B cell (primary cell): ENCODE data around the gene SHE. TPM values are rescaled to one million over a fixed set of nuclear protein-coding genes. Genes with fewer than 3 reads are reported as not detected.

Experiments
- ATAC-seq: fragments of 200-7000 bp; cut with Tn5 transposase; one replicate; pipeline ENCODE4 v1.10.0; 2021; ENCODE audit warnings: low read depth, mild to moderate bottlenecking, moderate number of reproducible peaks, moderate library complexity
- CTCF ChIA-PET: fragments of 350-600 bp; sonication (Branson Sonifier 250); formaldehyde crosslinking; loops from one replicate; lab custom pipeline; 2021; ENCODE audit warnings: antibody characterized with exemption, inconsistent platforms; lab: Charles Lee
- POLR2A ChIA-PET: fragments of 350-600 bp; sonication (Branson Sonifier 250); formaldehyde crosslinking; loops from one replicate; lab custom pipeline; 2021; ENCODE audit warnings: antibody characterized with exemption; lab: Charles Lee
- DNase-seq: peaks from one replicate; pipeline ENCODE4 v3.0.0; 2013
- H2AFZ ChIP-seq: 2 replicates; pipeline ENCODE4 v1.6.1; 2012; ENCODE audit warnings: mild to moderate bottlenecking, low read depth, low read length; ENCODE audit not compliant: insufficient read depth, poor library complexity, severe bottlenecking
- H3K27ac ChIP-seq, 2 donors: 1 replicate in 1 of 2; 2 replicates in 1 of 2; pipeline ENCODE4 v1.5.1; 2012 to 2013; ENCODE audit warnings: low read length in 2 of 2, mild to moderate bottlenecking in 2 of 2, moderate library complexity in 1 of 2
- H3K27me3 ChIP-seq, 4 experiments: fragments of 200-600 bp in 1 of 4; sonication (generic) in 1 of 4; replicated peaks in 1 of 4; 1 replicate in 2 of 4; 2 replicates in 2 of 4; pipeline versions ENCODE4 v1.6.1 to v1.7.0; 2013 to 2016; ENCODE audit warnings: low read length in 3 of 4, mild to moderate bottlenecking in 2 of 4, mixed read lengths in 1 of 4, moderate library complexity in 1 of 4; ENCODE audit not compliant: insufficient read depth in 4 of 4, control insufficient read depth in 3 of 4; ENCODE audit errors: control extremely low read depth in 1 of 4
- H3K36me3 ChIP-seq, 2 experiments: replicated peaks in 1 of 2; 1 replicate in 1 of 2; 2 replicates in 1 of 2; pipeline versions ENCODE4 v1.6.1 to v1.7.1; 2013; ENCODE audit warnings: low read length in 1 of 2; ENCODE audit not compliant: insufficient read depth in 2 of 2, control insufficient read depth in 1 of 2; ENCODE audit errors: control extremely low read depth in 1 of 2, extremely low read depth in 1 of 2
- H3K4me1 ChIP-seq, 2 donors: fragments of 200-600 bp in 1 of 2; sonication (generic) in 1 of 2; 1 replicate in 1 of 2; 2 replicates in 1 of 2; pipeline versions ENCODE4 v1.5.1 to v1.6.1; 2013 to 2017; ENCODE audit warnings: low read length in 2 of 2; ENCODE audit not compliant: control insufficient read depth in 2 of 2, insufficient read depth in 2 of 2
- H3K4me2 ChIP-seq: replicated peaks from 2 replicates; pipeline ENCODE3; 2012; ENCODE audit warnings: mild to moderate bottlenecking, low read depth, low read length; ENCODE audit not compliant: poor library complexity, severe bottlenecking
- H3K4me3 ChIP-seq, 5 experiments: fragments of 200-600 bp in 1 of 5; sonication (generic) in 1 of 5; 1 replicate in 3 of 5; 2 replicates in 2 of 5; pipeline versions ENCODE4 v1.5.1 to v1.7.0; 2011 to 2016; ENCODE audit warnings: low read length in 4 of 5, mild to moderate bottlenecking in 4 of 5, low read depth in 2 of 5, control low read depth in 1 of 5, moderate library complexity in 1 of 5; ENCODE audit not compliant: insufficient read depth in 1 of 5; ENCODE audit errors: control extremely low read depth in 1 of 5, extremely low read depth in 1 of 5
- H3K79me2 ChIP-seq: fragments of 200-600 bp; sonication (generic); one replicate; pipeline ENCODE4 v1.6.0; 2016; ENCODE audit warnings: low read length; ENCODE audit not compliant: control insufficient read depth, insufficient read depth
- H3K9ac ChIP-seq: fragments of 200-600 bp; sonication (generic); 2 replicates; pipeline ENCODE4 v1.6.1; 2017; ENCODE audit warnings: mild to moderate bottlenecking, low read length, moderate library complexity
- H3K9me3 ChIP-seq, 3 donors: one replicate each; pipeline versions ENCODE4 v1.6.1 to v1.7.1; 2013; ENCODE audit warnings: low read length in 2 of 3; ENCODE audit not compliant: control insufficient read depth in 2 of 3, insufficient read depth in 1 of 3; ENCODE audit errors: control extremely low read depth in 1 of 3
- H4K20me1 ChIP-seq: 2 replicates; pipeline ENCODE4 v1.6.0; 2012; ENCODE audit warnings: mild to moderate bottlenecking, low read length; ENCODE audit not compliant: insufficient read depth, control insufficient read depth, poor library complexity, severe bottlenecking
- H3K27ac Mint-ChIP-seq: one replicate; pipeline ENCODE4 v1.8.0; 2021; ENCODE audit warnings: mixed read lengths
- H3K27me3 Mint-ChIP-seq: one replicate; pipeline ENCODE4 v1.8.0; 2021; ENCODE audit warnings: mixed read lengths
- H3K4me1 Mint-ChIP-seq: one replicate; pipeline ENCODE4 v1.8.0; 2021; ENCODE audit warnings: mixed read lengths
- H3K4me3 Mint-ChIP-seq: one replicate; pipeline ENCODE4 v1.8.0; 2021; ENCODE audit warnings: mixed read lengths
- H3K9me3 Mint-ChIP-seq: one replicate; pipeline ENCODE4 v1.8.0; 2022; ENCODE audit warnings: mixed read lengths; ENCODE audit not compliant: insufficient read depth
- EZH2 ChIP-seq: IDR thresholded peaks from 2 replicates; pipeline ENCODE4 v1.6.1; 2012; ENCODE audit warnings: borderline replicate concordance, low read depth, mild to moderate bottlenecking, moderate library complexity, low read length; ENCODE audit not compliant: insufficient read depth, poor library complexity, severe bottlenecking
- WGBS: methylation state at CpG from one replicate; pipeline ENCODE4 v1.1.5; 2013; ENCODE audit warnings: missing lambda C conversion rate; ENCODE audit not compliant: insufficient coverage; 5-methylcytosine and 5-hydroxymethylcytosine counted together
- intact Hi-C: fragments of 100-400 bp; cut with micrococcal nuclease; formaldehyde crosslinking; loops from one replicate; pipeline ENCODE4 v1.10.0; 2022
- polyA plus RNA-seq: library from polyadenylated mRNA; depleted of rRNA; stranded (reverse); fragments of >200 nt; gene quantifications from 2 replicates; pipeline ENCODE4 v1.2.3, GENCODE V29; 2012
- total RNA-seq, 2 donors: library from RNA; stranded (reverse); fragments of 120-200 nt in 1 of 2; gene quantifications; 1 replicate in 1 of 2; 2 replicates in 1 of 2; pipeline versions ENCODE4 v1.2.3 to v1.2.4, GENCODE V29; 2013 to 2022
- TF ChIP-seq, protein P1 (sequence below): fragments of 200-600 bp; IDR thresholded peaks from one replicate; pipeline ENCODE4 v1.8.0; 2022; ENCODE audit warnings: antibody characterized with exemption, mild to moderate bottlenecking

SHE gene
- total and polyA plus RNA-seq, 2 donors (not counting 1 experiment from before 2014, with no cell fraction given), result 0.01 TPM; not detected in 1

DNA sequence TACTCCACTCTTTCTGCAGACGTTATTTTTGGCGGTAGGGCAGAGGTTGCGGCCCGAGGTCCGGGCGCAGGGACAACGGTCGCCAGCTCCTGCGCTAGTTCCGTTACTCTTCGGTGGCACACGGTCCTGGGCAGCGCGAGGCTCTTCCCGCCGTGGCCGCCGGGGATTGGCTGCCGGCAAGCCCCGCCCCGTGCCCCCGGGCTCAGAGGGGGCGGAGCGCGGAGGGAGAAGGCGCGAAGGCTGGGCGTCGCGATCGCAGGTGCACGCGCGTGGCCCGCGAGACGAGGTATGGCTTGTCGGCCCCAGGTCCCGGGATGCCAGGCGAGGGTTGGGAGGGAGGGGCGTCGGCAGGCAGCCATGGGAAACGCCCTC is 518 bp upstream of the SHE start:
- Mint-ChIP-seq H3K4me1 (peaks cover 21% of the 10 kb centered on the region), H3K9me3 (no peaks in the 10 kb centered on the region), H3K27me3 (peaks cover 41% of the 10 kb centered on the region), H3K4me3 (peak overlapping the region; percentile 76), H3K27ac (no peak overlapping the region)
- peak; percentile 49 for TF ChIP-seq EZH2
- TF ChIP-seq, protein P1, sequence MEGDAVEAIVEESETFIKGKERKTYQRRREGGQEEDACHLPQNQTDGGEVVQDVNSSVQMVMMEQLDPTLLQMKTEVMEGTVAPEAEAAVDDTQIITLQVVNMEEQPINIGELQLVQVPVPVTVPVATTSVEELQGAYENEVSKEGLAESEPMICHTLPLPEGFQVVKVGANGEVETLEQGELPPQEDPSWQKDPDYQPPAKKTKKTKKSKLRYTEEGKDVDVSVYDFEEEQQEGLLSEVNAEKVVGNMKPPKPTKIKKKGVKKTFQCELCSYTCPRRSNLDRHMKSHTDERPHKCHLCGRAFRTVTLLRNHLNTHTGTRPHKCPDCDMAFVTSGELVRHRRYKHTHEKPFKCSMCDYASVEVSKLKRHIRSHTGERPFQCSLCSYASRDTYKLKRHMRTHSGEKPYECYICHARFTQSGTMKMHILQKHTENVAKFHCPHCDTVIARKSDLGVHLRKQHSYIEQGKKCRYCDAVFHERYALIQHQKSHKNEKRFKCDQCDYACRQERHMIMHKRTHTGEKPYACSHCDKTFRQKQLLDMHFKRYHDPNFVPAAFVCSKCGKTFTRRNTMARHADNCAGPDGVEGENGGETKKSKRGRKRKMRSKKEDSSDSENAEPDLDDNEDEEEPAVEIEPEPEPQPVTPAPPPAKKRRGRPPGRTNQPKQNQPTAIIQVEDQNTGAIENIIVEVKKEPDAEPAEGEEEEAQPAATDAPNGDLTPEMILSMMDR, result no peak
- intact Hi-C loops, result no loop called here
- Histone ChIP-seq H3K9me3 (peaks cover 0 to 14% (median 4%) of the 10 kb centered on the region in 3 donors), H4K20me1 (no peaks in the 10 kb centered on the region), H3K4me3 (peak overlapping the region in 3 of 5 experiments; percentile 38 to 50 (median 44)), H3K27ac (no peak overlapping the region), H3K27me3 (peaks cover 0 to 61% (median 31%) of the 10 kb centered on the region in 4 experiments), H3K9ac (peak overlapping the region; percentile 57), H3K79me2 (no peaks in the 10 kb centered on the region), H3K4me2 (peak overlapping the region; percentile 89), H3K4me1 (peaks cover 13 to 17% of the 10 kb centered on the region in 2 donors), H2AFZ (peak overlapping the region; percentile 67), H3K36me3 (no peaks in the 10 kb centered on the region)
- WGBS, result 26% methylated on average over 43 of the region's 43 CpGs
- ChIA-PET POLR2A (no interaction called here), CTCF (no interaction called here)
- ATAC-seq (peak; percentile 33), DNase-seq (no peak)

DNA sequence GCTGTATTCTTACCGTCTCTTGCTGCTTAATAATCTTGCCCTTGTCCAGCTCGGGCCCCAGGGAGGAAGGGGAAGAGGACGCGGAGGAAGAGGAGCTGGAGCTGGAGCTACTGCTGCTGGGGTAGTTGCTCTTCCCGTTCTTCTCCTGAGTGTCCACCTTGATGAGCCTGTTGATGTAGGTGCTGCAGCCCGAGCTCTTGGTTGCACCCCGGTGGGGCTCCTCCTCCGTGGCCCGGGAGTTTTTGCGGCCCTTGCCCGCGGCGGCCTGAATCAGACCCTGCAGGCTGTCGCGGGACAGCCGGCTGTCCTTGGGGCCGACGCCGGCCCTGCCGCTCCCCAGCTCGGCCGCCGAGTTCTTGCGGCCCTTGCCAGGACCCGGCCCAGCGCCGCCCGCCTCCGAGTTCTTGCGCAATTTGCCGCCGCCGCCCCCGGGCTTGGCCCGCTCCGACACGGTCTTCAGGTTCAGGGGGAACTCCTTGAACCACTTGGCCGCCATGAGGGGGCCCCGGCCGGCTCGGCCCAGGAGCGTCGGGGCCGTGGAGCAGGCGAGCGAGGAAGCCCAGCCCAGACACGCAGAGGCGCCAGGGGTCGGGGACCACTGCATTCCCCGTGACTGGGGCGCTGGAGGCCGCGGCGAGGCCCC is 668 bp downstream of the SHE start:
- peaks cover 28% of the 10 kb centered on the region for H3K4me1 Mint-ChIP-seq
- H3K27me3 ChIP-seq, result peaks cover 0 to 51% (median 30%) of the 10 kb centered on the region in 4 experiments
- WGBS, result 26% methylated on average over 54 of the region's 54 CpGs
- no peaks in the 10 kb centered on the region for H3K36me3 ChIP-seq
- H3K4me2 ChIP-seq, result peak overlapping the region; percentile 89
- H3K27ac ChIP-seq, result no peak overlapping the region
- no peak overlapping the region for H3K27ac Mint-ChIP-seq
- ChIA-PET POLR2A (no interaction called here), CTCF (interaction anchor here (0.9 to 1.7 kb wide), 2 partner anchors 22 to 45 kb away, joined by 3 to 8 read pairs; no protein-coding TSS in a partner anchor)
- H3K79me2 ChIP-seq, result no peaks in the 10 kb centered on the region
- H3K4me1 ChIP-seq, result peaks cover 23 to 28% of the 10 kb centered on the region in 2 donors
- no peaks in the 10 kb centered on the region for H4K20me1 ChIP-seq
- H3K27me3 Mint-ChIP-seq, result peaks cover 32% of the 10 kb centered on the region
- peak; percentile 44 for TF ChIP-seq EZH2
- TF ChIP-seq, protein P1, result no peak
- peaks cover 0 to 14% (median 4%) of the 10 kb centered on the region in 3 donors for H3K9me3 ChIP-seq
- ATAC-seq (peak; percentile 18), DNase-seq (peak; percentile 49)
- intact Hi-C loops, result no loop called here
- peak overlapping the region; percentile 57 for H3K9ac ChIP-seq
- H3K4me3 ChIP-seq, result peak overlapping the region in 3 of 5 experiments; percentile 7 to 50 (median 44)
- no peaks in the 10 kb centered on the region for H3K9me3 Mint-ChIP-seq
- H3K4me3 Mint-ChIP-seq, result peak overlapping the region; percentile 75
- peak overlapping the region; percentile 67 for H2AFZ ChIP-seq
